Adrenal gland (tissue), 5 donors: Measurements from ENCODE around the gene UTF1.

Experiments
- POLR2A ChIP-seq, 2 donors: fragments of 450-650 bp; IDR thresholded peaks; one replicate each; pipeline ENCODE4 v1.6.1; 2017; ENCODE audit warnings: antibody characterized with exemption in 2 of 2, mild to moderate bottlenecking in 2 of 2, moderate library complexity in 1 of 2
- TF ChIP-seq, protein P1 (sequence below), 6 experiments: fragments of 450-650 bp in 4 of 6; fragments of 200-600 bp in 2 of 6; sonication (generic) in 1 of 6; IDR thresholded peaks; 1 replicate in 5 of 6; 2 replicates in 1 of 6; pipeline versions ENCODE4 v1.5.1 to v1.8.0; 2016 to 2021; ENCODE audit warnings: antibody characterized with exemption in 6 of 6, mild to moderate bottlenecking in 2 of 6, moderate library complexity in 1 of 6
- donor health status: DM: no; HTN: no; CAD: no.

- TF ChIP-seq, protein P1, sequence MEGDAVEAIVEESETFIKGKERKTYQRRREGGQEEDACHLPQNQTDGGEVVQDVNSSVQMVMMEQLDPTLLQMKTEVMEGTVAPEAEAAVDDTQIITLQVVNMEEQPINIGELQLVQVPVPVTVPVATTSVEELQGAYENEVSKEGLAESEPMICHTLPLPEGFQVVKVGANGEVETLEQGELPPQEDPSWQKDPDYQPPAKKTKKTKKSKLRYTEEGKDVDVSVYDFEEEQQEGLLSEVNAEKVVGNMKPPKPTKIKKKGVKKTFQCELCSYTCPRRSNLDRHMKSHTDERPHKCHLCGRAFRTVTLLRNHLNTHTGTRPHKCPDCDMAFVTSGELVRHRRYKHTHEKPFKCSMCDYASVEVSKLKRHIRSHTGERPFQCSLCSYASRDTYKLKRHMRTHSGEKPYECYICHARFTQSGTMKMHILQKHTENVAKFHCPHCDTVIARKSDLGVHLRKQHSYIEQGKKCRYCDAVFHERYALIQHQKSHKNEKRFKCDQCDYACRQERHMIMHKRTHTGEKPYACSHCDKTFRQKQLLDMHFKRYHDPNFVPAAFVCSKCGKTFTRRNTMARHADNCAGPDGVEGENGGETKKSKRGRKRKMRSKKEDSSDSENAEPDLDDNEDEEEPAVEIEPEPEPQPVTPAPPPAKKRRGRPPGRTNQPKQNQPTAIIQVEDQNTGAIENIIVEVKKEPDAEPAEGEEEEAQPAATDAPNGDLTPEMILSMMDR (IDR thresholded peaks at IDR 0.05), result no peak
- TF ChIP-seq POLR2A (IDR thresholded peaks at IDR 0.05), result no peak
Observed at GRCh38 chr10:133255323-133255722, 25.3 kb downstream of the UTF1 start.
